Activated CD4-positive, CD25-positive, alpha-beta regulatory T cell (primary cell): ENCODE data around the gene ARHGEF1.
"Not testable (repeated sequence)": the region's sequence is repeated elsewhere in the genome, so short reads cannot be mapped to it uniquely, and the experiment has no call there.

Experiments
- DNase-seq, 4 experiments: peaks; one replicate each; lab custom pipeline; 2025; lab: John Stamatoyannopoulos, UW

The ARHGEF1 gene

DNA sequence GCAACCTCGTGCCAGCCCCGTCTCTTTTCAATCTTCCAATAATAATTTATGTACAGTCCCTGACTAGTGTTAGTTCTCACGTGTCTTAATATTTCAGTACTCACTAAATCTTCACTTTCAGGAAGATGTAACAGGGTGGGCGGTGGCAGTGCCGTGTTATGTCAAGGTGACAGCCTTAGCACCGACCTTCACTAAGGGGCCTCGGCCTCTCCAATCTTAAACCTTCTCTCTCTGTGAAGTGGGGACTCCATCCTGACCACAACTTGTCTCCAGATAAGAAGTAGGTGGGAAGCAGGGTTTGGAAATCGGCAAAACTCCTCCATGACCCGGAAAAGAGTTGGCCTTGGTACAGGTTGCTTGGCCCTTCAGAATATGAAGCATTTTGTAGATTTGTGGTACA is 21.1 kb upstream of the ARHGEF1 start:
- DNase-seq: no peak

DNA sequence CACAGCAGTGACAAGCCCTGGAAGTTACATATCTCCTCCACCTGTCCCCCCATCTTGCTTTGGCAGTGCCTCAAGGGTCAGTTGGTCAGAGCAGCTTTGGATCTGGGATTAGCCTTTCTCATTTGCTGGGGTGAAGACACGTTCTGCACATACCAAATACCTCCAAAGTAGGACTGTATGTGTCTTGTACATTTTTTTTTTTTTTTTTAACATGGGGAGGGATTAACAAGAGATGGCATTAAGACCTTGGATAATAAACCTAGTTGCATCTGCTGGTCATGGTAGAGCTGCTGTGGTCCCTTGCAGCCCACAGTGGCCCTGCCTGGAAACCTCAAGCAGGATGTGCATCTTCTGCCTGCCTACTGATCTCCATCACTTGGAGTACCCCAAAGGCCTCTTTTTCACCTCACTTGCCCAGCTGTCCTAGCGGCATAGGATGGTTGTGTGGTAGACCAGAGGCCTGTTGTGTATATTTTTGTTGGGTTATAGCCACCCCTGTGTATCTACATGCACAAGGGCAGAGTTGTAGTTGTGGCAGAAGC is 20.5 kb upstream of the ARHGEF1 start:
- no peak for DNase-seq

DNA sequence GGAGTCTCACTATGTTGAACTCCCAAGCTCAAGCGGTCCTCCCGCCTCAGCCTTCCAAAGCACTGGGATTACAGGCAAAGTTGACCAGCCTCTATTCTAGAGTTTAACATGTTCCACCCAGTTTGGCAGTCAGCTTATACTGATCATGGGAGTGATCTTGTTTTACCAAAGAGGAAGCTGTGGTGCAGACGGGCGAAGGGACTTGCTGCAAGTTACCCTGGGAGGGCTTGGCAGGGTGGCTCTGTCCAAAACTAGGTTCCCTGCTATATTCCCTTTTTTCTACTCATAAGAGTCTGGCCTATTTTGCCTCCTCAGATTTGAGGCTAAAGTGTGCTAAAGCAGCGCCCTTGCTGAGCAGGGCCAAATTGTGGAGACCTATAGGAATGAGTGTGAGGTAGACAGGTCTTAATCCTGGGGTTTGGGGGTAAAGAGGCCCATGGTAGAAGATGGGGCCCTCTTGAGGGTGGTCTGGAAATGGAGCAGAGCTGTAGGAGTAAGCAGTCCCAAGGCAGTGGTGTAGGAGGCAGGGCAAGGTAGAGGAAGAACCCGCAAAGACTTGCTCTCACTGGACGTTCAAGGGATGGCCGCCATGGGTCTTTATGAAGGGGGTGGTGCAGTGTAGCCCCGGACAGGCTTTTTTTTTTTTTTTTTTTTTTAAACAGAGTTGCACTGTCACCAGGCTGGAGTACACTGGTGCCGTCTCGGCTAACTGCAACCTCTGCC is 19.6 kb upstream of the ARHGEF1 start:
- no peak for DNase-seq

GRCh38 chr19:41864374-41864773 is 18.6 kb upstream of the ARHGEF1 start:
- DNase-seq: no peak

- DNase-seq: no peak
Observed at GRCh38 chr19:41866284-41866683, 16.7 kb upstream of the ARHGEF1 start.

DNA sequence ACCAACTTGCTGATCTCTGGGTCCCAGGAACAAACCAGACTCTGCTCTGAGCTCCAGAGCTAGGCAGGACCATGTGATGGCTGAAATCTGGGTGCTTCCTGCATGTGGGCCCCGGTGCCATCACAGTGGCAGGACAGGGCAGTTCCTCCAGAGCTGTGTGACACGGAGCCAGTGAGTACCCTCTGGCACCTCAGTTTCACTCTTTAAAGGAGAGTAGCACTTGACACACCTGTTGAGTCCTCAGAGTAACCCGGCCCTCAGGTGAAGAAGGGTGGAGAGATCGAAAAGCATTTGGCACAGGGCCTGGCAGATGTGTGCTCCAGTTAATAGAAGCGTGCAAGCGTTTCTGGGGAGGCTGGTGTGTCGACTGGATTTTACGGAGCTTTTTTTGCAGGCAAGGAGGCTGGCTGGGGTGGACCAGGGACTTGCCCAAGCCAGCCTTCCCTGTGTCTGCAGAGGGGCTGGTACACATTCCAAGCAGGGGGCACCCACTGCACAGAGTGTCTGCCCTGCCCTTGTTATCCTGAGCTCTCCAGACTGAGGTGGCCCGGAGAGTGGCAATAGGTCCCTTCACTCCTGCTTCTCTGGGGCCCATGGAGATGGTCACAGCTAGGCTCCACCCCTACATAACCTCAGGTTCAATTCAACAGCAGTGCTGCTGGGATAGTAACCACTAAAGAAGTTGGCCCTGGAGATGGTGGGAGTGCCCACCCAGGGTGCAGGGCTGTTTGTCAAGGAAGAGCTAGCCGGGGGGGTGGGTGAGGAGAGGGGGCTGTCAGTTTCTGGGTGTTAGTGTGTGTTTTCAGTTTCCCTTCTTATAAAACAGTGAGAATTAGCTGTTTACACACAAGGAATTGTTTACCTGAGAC is 14.6 kb upstream of the ARHGEF1 start:
- DNase-seq: no peak

DNA sequence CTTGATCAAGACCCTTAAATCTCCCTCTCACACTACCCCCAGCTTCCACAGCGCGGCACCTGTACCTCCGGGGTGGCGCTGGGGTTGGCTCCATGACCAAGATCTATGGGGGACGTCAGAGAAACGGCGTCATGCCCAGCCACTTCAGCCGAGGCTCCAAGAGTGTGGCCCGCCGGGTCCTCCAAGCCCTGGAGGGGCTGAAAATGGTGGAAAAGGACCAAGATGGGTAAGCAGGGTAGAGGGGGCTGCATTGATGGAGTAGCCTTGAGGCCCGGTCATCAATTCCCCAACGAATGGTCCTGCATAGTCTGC is 14.0 kb upstream of the ARHGEF1 start:
- DNase-seq: no peak

- no peak for DNase-seq
Observed at GRCh38 chr19:41869374-41869955, 13.5 kb upstream of the ARHGEF1 start.

DNA sequence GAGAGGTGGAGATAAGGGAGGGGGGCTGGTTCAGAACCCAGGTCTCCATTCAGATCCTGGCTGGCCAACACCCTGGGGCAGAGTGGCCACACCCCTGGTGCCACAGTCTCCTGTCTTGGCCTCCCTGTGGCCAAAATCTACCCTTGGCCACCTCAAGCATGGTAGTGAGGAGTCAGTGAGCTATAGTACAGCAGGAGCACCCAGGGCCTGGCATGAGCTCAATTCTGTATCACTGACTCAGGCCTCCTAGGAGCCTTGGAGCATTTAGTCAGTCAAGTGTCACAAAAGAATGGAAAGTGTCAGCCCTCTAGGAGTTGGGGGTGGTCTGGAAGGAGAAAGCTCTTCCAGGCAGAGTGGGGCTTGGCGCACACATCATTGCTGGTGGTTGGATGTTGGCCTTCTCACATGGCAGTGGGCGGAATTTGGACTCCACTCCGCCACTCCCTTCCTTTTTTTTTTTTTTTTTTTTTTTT is 12.5 kb upstream of the ARHGEF1 start:
- no peak for DNase-seq

DNA sequence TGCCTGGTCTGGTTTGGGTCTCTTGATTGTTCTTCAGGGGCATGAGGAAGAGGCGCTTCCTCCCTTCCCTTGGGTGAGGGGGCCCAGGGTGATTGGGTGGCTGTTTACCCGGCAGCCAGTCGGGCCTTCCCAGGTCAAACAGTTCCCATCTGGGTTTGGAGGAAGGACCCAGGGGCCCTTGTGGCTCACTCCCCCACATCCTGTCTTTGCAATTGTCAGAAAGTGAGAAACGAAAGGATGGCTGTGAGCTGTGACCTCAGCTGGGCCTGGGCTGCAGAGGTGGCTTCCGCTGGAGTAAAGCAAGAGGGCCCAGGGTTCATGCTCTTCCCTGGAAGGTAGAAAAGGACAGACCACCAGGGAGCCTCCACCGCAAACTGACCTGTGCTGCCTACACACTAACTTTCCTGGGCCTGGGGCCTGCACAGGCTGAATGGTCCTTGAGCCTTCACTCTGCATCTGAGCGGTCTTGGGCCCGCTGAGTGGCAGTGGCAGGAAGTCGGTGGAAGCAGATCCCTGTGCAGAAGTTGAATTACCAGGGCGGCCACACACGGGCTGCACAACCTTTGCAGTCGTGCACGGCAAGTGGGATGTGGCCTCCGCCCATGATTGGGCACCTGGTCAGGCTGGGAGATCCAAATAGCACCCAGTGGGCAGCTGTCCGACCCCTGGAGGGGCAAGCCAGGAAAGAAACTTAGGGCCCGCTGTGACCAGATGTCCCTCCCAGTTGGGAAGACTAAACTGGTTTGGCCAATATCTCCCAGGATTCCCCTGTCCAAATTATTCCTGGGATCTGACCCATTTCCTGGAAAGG is 11.2 kb upstream of the ARHGEF1 start:
- DNase-seq: peak in 2 of 4 experiments; percentile 35 to 36

DNA sequence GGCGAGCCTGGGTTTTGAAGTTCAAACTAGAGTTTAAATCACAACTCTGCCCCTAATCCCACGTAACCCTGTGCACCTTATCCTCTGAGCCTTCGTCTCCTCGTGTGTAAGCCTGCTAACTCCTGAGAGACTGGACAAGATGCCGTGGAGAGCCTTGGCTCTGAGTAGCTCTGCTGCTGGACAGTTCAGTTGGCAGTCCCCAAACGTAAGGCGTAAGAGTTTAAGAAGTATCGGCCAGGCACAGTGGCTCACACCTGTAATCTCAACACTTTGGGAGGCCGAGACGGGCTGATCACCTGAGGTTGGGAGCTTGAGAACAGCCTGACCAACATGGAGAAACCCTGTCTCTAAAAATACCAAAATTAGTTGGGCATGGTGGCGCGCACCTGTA is 10.6 kb upstream of the ARHGEF1 start:
- no peak for DNase-seq

GRCh38 chr19:41872775-41873647 is 10.0 kb upstream of the ARHGEF1 start:
- DNase-seq: peak; percentile 45 to 59 (median 53)

- not testable (repeated sequence) for DNase-seq
Observed at GRCh38 chr19:41875973-41876372, 7.0 kb upstream of the ARHGEF1 start.

GRCh38 chr19:41876847-41877832 is 5.8 kb upstream of the ARHGEF1 start, which contains the start of gene CD79A:
Gene CD79A (plus strand): TSS chr19:41877279. CDS start chr19:41877305, 26 bp downstream.
- DNase-seq: peak in 1 of 4 experiments; percentile 18

- DNase-seq: no peak
Observed at GRCh38 chr19:41877916-41878905, 4.8 kb upstream of the ARHGEF1 start.

GRCh38 chr19:41879080-41879479 is 3.9 kb upstream of the ARHGEF1 start:
- DNase-seq: no peak

DNA sequence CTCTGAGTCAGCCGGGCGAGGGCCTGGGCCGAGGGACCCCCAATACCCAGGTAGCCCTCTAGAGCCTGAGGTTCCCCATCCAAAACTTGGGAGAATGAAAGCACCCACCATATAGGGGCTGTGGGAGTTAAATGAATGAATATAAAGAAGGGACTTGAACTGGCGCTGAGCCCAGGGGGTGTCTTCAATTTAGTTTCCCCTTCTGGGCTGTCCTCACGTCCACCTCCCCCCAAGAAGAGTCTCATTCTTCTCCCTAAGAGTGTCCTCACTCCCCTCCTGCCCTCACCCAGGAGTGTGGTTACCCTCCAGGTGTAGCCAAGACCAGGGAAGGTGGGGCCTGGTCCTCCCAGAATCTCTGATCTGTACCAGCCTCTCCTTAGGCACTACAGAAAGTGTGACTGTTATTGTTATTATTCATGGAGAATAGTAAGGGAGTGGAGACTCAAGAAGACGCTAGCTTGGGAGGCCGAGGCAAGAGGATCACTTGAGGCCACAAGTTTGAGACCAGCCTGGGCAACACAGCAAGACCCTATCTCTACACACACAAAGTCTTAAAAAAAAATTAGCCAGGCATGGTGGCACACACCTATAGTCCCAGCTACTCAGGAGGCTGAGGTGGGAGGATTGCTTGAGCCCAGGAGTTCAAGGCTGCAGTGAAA is 3.2 kb upstream of the ARHGEF1 start:
- DNase-seq: no peak

GRCh38 chr19:41880329-41880708 is 2.7 kb upstream of the ARHGEF1 start:
- no peak for DNase-seq
